ENCODE data around the gene BSPRY. TPM values are rescaled to one million over a fixed set of nuclear protein-coding genes. Genes with fewer than 3 reads are reported as not detected.

Gene BSPRY
- total RNA-seq = not detected in 2 replicates

DNA sequence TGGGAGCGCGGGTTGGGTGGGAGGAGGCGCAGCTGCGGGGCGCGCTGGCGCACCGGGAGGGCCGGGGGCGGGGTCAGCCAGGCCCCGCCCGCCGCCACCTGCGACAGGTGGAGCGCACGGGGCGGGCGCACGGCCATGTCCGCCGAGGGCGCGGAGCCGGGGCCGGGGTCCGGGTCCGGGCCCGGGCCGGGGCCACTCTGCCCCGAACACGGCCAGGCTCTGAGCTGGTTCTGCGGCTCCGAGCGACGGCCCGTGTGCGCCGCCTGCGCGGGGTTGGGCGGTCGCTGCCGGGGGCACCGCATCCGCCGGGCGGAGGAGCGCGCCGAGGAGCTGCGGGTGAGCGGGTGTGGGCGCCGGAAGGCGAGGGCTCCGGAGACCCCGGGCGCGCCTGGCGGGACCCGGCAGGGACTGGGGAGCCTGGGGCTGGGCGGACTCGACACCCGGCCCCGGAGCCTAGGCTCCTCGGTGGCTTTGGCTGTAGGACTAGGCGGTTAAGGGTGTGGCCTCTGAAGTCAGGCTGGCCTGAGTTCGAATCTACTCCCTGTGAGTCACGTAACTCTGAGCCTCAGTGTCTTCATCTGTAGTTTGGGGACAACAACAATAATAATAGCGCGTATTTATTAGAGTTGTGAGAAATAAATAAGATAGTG, at the start of gene BSPRY:
BSPRY (plus strand) TSS at position 97 of the 650 bp plus-strand sequence; CDS start at position 136, 39 bp downstream.

DNA sequence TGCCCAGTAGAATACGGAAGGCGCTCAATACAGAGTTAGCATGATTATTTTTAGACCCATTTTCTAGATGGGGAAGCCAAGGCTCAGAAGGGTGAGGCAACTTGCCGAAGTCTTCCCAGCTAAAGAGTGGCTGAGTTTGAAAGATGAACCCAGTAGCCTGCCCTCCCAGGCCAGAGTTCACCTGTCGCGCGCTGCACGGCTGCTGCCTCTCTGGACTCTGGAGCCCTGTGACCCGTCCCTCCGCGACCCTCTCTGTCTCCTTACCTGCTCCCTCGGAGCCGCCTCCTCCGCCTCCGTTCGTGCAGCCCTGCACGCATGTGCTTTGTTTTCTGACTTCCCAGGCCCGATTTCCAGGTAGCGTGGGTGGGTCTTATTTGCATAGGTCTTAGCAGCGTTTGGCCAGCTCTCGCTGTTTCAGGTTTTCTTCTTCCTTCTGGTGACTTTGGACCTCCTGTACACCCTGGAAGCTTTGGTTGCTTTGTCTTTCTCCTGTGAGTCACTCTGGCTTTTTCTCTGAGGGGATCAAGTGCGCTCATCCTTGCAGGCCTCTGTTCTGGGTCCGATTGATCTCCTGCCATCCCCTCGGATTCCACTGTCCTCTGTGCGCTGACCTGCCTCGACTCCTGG, 46.4 kb upstream of the BSPRY start, which contains the start of gene RNF183:
RNF183 (minus strand) TSS at position 585 of the 627 bp plus-strand sequence. CDS start 5,192 bp downstream, outside the sequence.

DNA sequence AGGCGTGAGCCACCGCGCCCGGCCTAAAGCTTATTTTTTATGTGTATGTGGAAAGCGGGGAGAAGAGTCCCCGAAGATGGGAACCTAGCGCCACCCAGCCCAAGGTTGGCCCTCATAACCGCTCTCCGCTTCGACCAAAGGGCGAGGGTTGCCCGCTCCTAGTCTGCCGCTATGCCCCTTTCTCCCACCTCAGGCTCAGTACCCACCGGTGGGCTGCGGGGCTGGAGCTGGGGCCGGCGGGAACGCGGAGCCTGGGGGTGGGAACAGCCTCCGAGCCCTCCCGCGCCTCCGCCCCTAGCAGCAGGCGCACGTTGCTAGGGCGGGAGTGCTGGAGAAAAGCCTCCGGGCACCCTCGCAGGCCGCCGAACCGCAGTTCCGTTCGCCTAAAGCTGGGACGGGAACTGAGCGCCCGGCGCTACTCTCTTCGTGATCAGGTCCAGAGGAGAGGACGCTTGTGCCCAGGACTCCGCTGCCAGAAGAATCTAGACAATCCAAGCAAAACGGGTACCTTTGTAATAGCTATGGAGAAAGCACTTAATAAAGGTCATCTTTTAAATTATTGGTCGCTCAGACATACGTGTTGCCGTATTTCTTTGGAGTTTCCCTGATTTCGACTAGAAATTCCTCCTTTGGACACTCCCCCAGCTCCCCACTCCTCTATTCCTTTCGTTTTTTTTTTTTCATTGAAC, 9.2 kb upstream of the BSPRY start, which contains the start of gene WDR31:
WDR31 (minus strand) TSS at position 265 of the 689 bp plus-strand sequence. CDS start 8,253 bp downstream, outside the sequence.

DNA sequence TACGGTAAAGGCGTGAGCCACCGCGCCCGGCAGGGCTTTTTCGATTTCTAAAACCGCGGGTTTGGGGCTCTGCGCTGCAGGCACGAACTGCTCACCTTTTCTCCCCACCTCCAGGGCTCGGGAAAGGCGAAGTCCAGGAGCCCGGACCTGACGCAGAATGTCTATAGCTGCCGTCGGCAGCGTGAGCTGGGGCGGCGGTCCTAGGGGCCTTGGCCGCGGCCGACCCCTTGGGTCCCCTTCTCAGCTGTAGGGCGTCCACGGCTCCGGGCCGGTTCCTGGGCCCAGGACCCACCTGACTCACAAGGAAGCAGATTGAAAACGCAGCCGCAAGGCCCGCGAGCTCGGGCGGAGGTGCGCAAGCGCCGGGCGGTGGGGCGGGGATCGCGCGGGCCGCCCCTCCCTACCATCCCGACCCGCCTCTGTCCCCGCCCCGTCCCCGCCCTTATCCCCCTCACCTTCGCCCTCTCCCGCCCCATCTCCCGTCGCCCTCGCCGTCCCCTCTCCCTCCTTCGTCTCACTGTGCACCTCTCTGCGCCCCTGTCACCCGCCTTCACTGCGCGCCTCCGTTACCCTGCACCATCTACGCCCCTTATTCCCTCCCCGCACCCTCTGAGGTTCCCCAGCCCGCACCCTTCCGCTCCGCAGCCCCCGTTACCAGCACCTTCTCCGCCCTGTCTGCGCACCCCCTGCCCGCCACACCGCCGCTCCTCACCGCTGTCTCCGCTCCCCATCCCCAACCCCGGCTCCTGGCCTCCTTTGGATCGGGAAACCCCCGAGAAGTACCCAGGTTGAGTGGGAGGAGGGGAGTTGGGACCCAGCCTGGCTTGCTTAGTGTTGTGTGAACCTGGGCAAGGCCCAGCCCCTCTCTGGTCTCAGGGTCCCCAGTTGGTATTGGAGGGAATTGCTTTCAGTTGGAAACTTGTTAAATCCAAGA, 27.6 kb downstream of the BSPRY start, which contains the start of gene HDHD3:
HDHD3 (minus strand) TSS at position 353 of the 934 bp plus-strand sequence. CDS start 2,632 bp downstream, outside the sequence.

DNA sequence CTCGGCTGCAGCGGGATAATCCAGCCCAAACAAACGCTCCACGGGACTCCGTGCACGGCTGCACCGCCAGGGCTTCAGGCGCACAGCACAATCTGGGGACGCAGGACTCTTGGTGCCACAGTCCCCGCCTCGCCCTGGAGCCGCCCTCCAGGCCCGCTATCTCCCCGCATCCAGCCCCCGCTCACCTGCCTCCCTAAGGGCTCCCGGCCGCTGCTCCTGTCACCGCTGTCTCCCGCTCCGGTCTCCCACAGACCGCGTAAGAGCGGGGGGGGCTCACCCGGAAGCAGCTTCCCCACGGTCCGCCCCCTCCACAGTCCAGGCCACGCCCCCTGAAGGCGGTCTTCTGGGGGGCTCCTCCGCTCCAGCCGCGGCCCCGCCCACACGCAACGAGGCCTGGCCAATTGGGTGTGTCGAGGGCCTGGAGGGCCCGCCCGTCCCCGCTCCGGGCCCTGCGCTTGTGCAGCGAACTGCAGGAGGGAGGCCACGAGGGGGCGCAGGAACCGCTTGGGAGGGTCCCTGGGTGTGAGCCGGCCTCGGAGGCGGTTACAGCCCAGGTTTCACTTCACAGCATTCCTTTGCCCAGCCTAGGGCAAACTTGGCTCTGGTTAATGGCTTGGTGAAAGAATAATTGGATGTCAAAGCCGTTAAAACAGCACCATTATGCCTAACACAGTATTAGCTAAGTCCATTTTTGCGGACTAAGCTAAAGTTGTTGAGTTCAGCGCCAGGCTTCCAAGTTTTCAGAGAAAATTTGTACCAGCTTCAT, 51.9 kb downstream of the BSPRY start, which contains the start of gene ALAD:
ALAD (minus strand) TSS at position 258 of the 766 bp plus-strand sequence. CDS start 7,725 bp downstream, outside the sequence.

DNA sequence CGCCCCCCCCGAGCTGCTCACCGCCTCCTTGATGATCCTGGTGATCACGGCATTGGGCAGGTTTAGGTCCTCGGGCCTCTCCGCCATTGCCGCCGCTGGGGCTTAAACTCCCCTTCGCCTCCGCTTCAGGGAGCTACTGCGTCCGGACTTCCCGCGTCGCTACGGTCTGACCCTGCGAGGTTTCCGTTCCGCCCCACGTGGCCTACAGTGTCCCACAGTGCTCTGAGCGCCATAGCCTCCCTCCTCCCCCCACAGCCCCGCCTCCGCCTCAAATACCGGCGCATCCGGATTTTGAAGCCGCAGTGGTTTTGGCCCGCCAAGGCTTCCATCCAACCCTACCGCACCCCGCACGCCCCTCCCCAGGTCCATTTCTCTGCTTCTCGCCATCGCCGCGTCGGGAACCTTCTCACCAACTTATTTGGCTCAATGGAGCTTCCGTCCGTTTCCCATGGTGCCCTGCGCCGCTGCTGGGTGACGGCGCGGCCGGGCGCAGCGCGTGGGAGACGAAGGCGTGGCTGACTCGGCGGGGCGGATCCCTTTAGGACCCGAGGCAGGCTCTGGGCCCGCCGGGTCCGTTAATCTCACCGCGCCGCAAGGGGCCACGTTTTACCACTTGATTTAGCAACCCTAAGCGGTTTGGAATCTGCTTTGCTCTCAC, 61.0 kb downstream of the BSPRY start, which contains the start of the genes C9orf43 and POLE3:
C9orf43 (plus strand) TSS at position 541 of the 658 bp plus-strand sequence. CDS start 2,747 bp downstream, outside the sequence.
POLE3 (minus strand) TSS at position 469 of the 658 bp plus-strand sequence; CDS start at position 87, 382 bp downstream.

Other genes with a start within 250 kb of the BSPRY start
- 8.9 and 11.6 TPM in 2 replicates for gene SLC31A2, start 198.5 kb upstream of the BSPRY start, total RNA-seq
- gene FKBP15, start 128.3 kb upstream of the BSPRY start, total RNA-seq = 21.8 and 22.0 TPM in 2 replicates
- gene SLC31A1, start 128.0 kb upstream of the BSPRY start, total RNA-seq = 18.5 and 19.0 TPM in 2 replicates
- gene CDC26, start 74.0 kb upstream of the BSPRY start, total RNA-seq = 56.0 and 58.9 TPM in 2 replicates
- gene PRPF4, start 73.9 kb upstream of the BSPRY start, total RNA-seq = 22.1 and 29.7 TPM in 2 replicates
- gene RNF183, start 46.2 kb upstream of the BSPRY start, total RNA-seq = not detected in 2 replicates
- 2.1 and 2.9 TPM in 2 replicates for gene WDR31, start 9.3 kb upstream of the BSPRY start, total RNA-seq
- gene HDHD3, start 27.4 kb downstream of the BSPRY start, total RNA-seq = 2.9 and 5.9 TPM in 2 replicates
- gene ALAD, start 51.7 kb downstream of the BSPRY start, total RNA-seq = 25.7 and 27.1 TPM in 2 replicates
- gene POLE3, start 61.1 kb downstream of the BSPRY start, total RNA-seq = 33.9 and 47.6 TPM in 2 replicates
- 0.40 and 0.44 TPM in 2 replicates for gene C9orf43, start 61.2 kb downstream of the BSPRY start, total RNA-seq
- gene RGS3, start 114.2 kb downstream of the BSPRY start, total RNA-seq = 200 and 229 TPM in 2 replicates

All from aortic smooth muscle cell (primary cell).